ENCODE results near the gene KRTAP16-1.

Gene KRTAP16-1

DNA sequence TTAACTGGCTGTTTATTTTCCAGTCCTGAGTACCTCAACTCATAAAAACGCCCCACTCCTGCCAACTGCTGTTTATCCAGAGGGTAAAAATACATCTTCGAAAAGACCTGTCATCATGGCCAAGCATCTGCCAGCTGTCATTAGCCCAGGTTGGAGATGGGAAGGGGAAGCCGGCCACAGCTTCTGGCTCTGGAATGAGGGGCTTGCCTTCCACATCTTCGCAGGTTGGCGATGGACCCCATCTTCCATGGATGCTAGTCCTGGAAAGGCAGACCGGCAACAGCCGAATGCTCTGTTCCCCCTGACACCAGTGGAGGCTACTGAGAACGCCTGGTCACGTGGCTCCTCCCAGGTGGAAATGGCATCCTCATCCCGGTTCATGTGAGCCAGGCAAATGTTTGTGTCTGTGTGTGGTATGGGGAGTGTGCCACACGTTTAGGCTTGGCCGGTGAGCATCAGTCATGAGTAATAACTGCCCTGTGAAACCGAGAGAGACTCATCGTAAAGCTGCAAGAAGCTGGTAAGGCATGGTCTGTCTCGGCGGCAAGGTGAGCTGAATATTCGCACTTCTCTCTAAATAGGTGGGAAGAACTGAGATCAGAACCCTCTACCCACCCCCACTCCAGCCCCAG lies 6.8 kb upstream of the KRTAP16-1 start:
- TF ChIP-seq POLR2AphosphoS5 (IDR thresholded peaks at IDR 0.05; ENCODE audit: low read depth) (no peak), SPI1 (IDR thresholded peaks at IDR 0.05; ENCODE audit: borderline replicate concordance, low read depth) (no peak), GABPA (IDR thresholded peaks at IDR 0.05; ENCODE audit: low read depth) (no peak)
- TF ChIP-seq, protein P1, sequence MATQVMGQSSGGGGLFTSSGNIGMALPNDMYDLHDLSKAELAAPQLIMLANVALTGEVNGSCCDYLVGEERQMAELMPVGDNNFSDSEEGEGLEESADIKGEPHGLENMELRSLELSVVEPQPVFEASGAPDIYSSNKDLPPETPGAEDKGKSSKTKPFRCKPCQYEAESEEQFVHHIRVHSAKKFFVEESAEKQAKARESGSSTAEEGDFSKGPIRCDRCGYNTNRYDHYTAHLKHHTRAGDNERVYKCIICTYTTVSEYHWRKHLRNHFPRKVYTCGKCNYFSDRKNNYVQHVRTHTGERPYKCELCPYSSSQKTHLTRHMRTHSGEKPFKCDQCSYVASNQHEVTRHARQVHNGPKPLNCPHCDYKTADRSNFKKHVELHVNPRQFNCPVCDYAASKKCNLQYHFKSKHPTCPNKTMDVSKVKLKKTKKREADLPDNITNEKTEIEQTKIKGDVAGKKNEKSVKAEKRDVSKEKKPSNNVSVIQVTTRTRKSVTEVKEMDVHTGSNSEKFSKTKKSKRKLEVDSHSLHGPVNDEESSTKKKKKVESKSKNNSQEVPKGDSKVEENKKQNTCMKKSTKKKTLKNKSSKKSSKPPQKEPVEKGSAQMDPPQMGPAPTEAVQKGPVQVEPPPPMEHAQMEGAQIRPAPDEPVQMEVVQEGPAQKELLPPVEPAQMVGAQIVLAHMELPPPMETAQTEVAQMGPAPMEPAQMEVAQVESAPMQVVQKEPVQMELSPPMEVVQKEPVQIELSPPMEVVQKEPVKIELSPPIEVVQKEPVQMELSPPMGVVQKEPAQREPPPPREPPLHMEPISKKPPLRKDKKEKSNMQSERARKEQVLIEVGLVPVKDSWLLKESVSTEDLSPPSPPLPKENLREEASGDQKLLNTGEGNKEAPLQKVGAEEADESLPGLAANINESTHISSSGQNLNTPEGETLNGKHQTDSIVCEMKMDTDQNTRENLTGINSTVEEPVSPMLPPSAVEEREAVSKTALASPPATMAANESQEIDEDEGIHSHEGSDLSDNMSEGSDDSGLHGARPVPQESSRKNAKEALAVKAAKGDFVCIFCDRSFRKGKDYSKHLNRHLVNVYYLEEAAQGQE (IDR thresholded peaks at IDR 0.05; ENCODE audit: insufficient replicate concordance, low read depth), result no peak
- TF ChIP-seq, protein P2, sequence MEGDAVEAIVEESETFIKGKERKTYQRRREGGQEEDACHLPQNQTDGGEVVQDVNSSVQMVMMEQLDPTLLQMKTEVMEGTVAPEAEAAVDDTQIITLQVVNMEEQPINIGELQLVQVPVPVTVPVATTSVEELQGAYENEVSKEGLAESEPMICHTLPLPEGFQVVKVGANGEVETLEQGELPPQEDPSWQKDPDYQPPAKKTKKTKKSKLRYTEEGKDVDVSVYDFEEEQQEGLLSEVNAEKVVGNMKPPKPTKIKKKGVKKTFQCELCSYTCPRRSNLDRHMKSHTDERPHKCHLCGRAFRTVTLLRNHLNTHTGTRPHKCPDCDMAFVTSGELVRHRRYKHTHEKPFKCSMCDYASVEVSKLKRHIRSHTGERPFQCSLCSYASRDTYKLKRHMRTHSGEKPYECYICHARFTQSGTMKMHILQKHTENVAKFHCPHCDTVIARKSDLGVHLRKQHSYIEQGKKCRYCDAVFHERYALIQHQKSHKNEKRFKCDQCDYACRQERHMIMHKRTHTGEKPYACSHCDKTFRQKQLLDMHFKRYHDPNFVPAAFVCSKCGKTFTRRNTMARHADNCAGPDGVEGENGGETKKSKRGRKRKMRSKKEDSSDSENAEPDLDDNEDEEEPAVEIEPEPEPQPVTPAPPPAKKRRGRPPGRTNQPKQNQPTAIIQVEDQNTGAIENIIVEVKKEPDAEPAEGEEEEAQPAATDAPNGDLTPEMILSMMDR (IDR thresholded peaks at IDR 0.05; ENCODE audit: insufficient read depth, low read length), result no peak
- Histone ChIP-seq H3K27me3 (ENCODE audit: insufficient read depth, poor library complexity, severe bottlenecking) (no peaks in the 10 kb centered on the region), H3K27ac (replicated peaks) (no peak overlapping the region), H3K4me3 (replicated peaks; ENCODE audit: insufficient read depth, low read length) (no peak overlapping the region)
- no peak for DNase-seq (ENCODE audit: low read depth in 1 of 2, low spot score in 1 of 2)

DNA sequence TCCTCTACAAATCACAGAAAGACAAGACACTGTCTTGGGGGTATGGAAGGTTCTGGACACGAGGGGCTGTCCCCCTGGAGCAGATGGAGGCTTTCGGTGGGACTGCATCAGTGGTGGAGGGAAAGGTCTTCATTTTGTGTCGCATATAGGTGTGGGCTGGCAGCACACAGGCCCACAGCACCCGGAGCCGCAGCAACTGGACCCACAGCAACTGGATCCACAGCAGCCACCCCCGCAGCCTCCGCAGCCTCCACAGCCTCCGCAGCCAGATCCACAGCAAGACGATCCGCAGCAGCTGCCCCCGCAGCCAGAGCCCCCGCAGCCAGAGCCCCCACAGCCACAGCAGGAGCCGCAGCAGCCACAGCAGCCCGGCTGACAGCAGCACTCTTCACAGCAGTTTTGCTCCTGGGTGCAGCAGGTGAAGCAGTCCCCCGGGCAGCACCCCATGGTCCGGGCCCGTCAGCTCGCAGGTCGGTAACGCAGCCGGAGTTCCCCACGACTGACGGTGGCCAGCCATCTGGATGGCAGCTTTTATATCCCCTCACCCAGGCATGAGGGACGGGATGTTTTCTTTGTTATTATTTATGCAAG lies 6.2 kb upstream of the KRTAP16-1 start, which contains the start of gene KRTAP17-1:
KRTAP17-1 (minus strand) TSS at position 507 of the 591 bp plus-strand sequence; CDS start at position 447, 60 bp downstream.
- TF ChIP-seq, protein P1 (IDR thresholded peaks at IDR 0.05; ENCODE audit: insufficient replicate concordance, low read depth), result no peak
- TF ChIP-seq SPI1 (IDR thresholded peaks at IDR 0.05; ENCODE audit: borderline replicate concordance, low read depth) (no peak), GABPA (IDR thresholded peaks at IDR 0.05; ENCODE audit: low read depth) (no peak)
- Histone ChIP-seq H3K27ac (replicated peaks) (no peak within 1 kb of the TSS), H3K27me3 (ENCODE audit: insufficient read depth, poor library complexity, severe bottlenecking) (no peaks in the 10 kb centered on the region), H3K4me3 (replicated peaks; ENCODE audit: insufficient read depth, low read length) (no peak within 1 kb of the TSS)
- DNase-seq (ENCODE audit: low read depth in 1 of 2, low spot score in 1 of 2), result no peak

DNA sequence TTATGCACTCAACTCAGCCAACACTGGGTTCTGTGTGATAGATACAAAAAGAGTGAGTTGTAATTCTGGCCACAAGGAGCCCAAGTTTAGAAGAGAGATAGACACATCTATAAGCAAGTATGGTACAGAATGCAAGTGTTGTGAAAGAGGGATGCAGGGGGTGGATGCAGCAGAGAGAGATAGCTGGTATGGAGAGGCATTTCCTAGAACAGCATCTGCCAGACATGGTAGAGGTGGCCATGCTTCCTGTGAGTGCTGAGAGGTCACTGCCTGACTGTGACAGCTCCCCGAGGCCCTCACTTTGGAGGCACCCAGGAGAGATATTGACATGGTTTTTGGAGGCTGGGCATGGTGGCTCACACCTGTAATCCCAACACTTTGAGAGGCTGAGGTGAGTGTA lies 2.0 kb upstream of the KRTAP16-1 start:
- TF ChIP-seq SPI1 (IDR thresholded peaks at IDR 0.05; ENCODE audit: borderline replicate concordance, low read depth) (no peak), GABPA (IDR thresholded peaks at IDR 0.05; ENCODE audit: low read depth) (no peak), POLR2AphosphoS5 (IDR thresholded peaks at IDR 0.05; ENCODE audit: low read depth) (no peak)
- TF ChIP-seq, protein P1 (IDR thresholded peaks at IDR 0.05; ENCODE audit: insufficient replicate concordance, low read depth), result no peak
- TF ChIP-seq, protein P2 (IDR thresholded peaks at IDR 0.05; ENCODE audit: insufficient read depth, low read length), result no peak
- H3K27me3 ChIP-seq (ENCODE audit: insufficient read depth, poor library complexity, severe bottlenecking), result no peaks in the 10 kb centered on the region
- H3K27ac ChIP-seq (replicated peaks), result no peak overlapping the region
- DNase-seq (ENCODE audit: low read depth in 1 of 2, low spot score in 1 of 2), result no peak
- no peak overlapping the region for H3K4me3 ChIP-seq (replicated peaks; ENCODE audit: insufficient read depth, low read length)

Measured in HL-60 (cell line).